Neutrophil (primary cell): ENCODE measurements around the gene OR9A4.

Experiments
- H3K27ac ChIP-seq: fragments of 200-600 bp; sonication (generic); 2 replicates; pipeline ENCODE4 v1.5.1; 2016; ENCODE audit warnings: mild to moderate bottlenecking, moderate library complexity
- H3K27me3 ChIP-seq: fragments of 200-600 bp; sonication (generic); 2 replicates; pipeline ENCODE4 v1.6.0; 2016; ENCODE audit warnings: mild to moderate bottlenecking
- H3K36me3 ChIP-seq: fragments of 200-600 bp; sonication (generic); 2 replicates; pipeline ENCODE4 v1.5.1; 2017
- H3K4me1 ChIP-seq, 2 experiments: fragments of 200-600 bp in 1 of 2; sonication (generic) in 1 of 2; 1 replicate in 1 of 2; 2 replicates in 1 of 2; pipeline versions ENCODE4 v1.5.1 to v1.6.1; 2013 to 2016; ENCODE audit warnings: low read depth in 1 of 2, low read length in 1 of 2, mild to moderate bottlenecking in 1 of 2, moderate library complexity in 1 of 2; ENCODE audit not compliant: control insufficient read depth in 1 of 2, insufficient read depth in 1 of 2
- H3K4me3 ChIP-seq, 2 experiments: fragments of 200-600 bp in 1 of 2; sonication (generic) in 1 of 2; 1 replicate in 1 of 2; 2 replicates in 1 of 2; pipeline ENCODE4 v1.5.1; 2013 to 2016; ENCODE audit warnings: low read depth in 1 of 2, low read length in 1 of 2, mild to moderate bottlenecking in 1 of 2, moderate library complexity in 1 of 2
- H3K9me3 ChIP-seq: fragments of 200-600 bp; sonication (generic); 2 replicates; pipeline ENCODE4 v1.5.1; 2016
- CTCF ChIP-seq: fragments of 200-600 bp; sonication (generic); IDR thresholded peaks from 2 replicates; pipeline ENCODE4 v1.5.1; 2016; ENCODE audit warnings: antibody characterized with exemption

OR9A4 gene

GRCh38 chr7:141916099-141916498 is at the start of gene OR9A4:
TSS of gene OR9A4 (plus strand) at chr7:141916399. CDS start at chr7:141918876, 2,477 bp downstream.
- H3K4me1 ChIP-seq = peaks cover 32 to 40% of the 10 kb centered on the region in 2 experiments
- no peaks in the 10 kb centered on the region for H3K36me3 ChIP-seq
- no peaks in the 10 kb centered on the region for H3K9me3 ChIP-seq
- no peak for TF ChIP-seq CTCF
- peak within 1 kb of the TSS; percentile 49 for H3K27ac ChIP-seq
- H3K4me3 ChIP-seq = no peak within 1 kb of the TSS
- H3K27me3 ChIP-seq = no peaks in the 10 kb centered on the region

- Histone ChIP-seq H3K4me1 (peaks cover 12 to 19% of the 10 kb centered on the region in 2 experiments), H3K27ac (no peak overlapping the region), H3K4me3 (no peak overlapping the region), H3K9me3 (no peaks in the 10 kb centered on the region), H3K36me3 (no peaks in the 10 kb centered on the region), H3K27me3 (no peaks in the 10 kb centered on the region)
- no peak for TF ChIP-seq CTCF
Observed at GRCh38 chr7:141866974-141867373, 49.2 kb upstream of the OR9A4 start.

- TF ChIP-seq CTCF = no peak
- H3K9me3 ChIP-seq = no peaks in the 10 kb centered on the region
- no peak overlapping the region for H3K27ac ChIP-seq
- peaks cover 10 to 19% of the 10 kb centered on the region in 2 experiments for H3K4me1 ChIP-seq
- no peaks in the 10 kb centered on the region for H3K27me3 ChIP-seq
- no peak overlapping the region for H3K4me3 ChIP-seq
- no peaks in the 10 kb centered on the region for H3K36me3 ChIP-seq
Observed at GRCh38 chr7:141872931-141873330, 43.3 kb upstream of the OR9A4 start.

- Histone ChIP-seq H3K27ac (peak overlapping the region; percentile 52), H3K27me3 (no peaks in the 10 kb centered on the region), H3K4me1 (peaks cover 10 to 19% of the 10 kb centered on the region in 2 experiments), H3K36me3 (no peaks in the 10 kb centered on the region), H3K9me3 (no peaks in the 10 kb centered on the region), H3K4me3 (no peak overlapping the region)
- no peak for TF ChIP-seq CTCF
Observed at GRCh38 chr7:141874787-141875186, 41.4 kb upstream of the OR9A4 start.

GRCh38 chr7:141875453-141875852 is 40.7 kb upstream of the OR9A4 start:
- TF ChIP-seq CTCF = no peak
- Histone ChIP-seq H3K27ac (no peak overlapping the region), H3K4me1 (peaks cover 10 to 19% of the 10 kb centered on the region in 2 experiments)

GRCh38 chr7:141876371-141876770 is 39.8 kb upstream of the OR9A4 start:
- H3K4me3 ChIP-seq = no peak overlapping the region
- H3K27me3 ChIP-seq = no peaks in the 10 kb centered on the region
- H3K36me3 ChIP-seq = no peaks in the 10 kb centered on the region
- TF ChIP-seq CTCF = no peak
- H3K4me1 ChIP-seq = peaks cover 10 to 19% of the 10 kb centered on the region in 2 experiments
- H3K9me3 ChIP-seq = no peaks in the 10 kb centered on the region
- no peak overlapping the region for H3K27ac ChIP-seq

More at GRCh38 chr7:141875453-141875852, 40.7 kb upstream of the OR9A4 start:
- H3K9me3 ChIP-seq = no peaks in the 10 kb centered on the region
- no peak overlapping the region for H3K4me3 ChIP-seq
- H3K27me3 ChIP-seq = no peaks in the 10 kb centered on the region
- no peaks in the 10 kb centered on the region for H3K36me3 ChIP-seq
